ENCODE measurements around the gene TUBE1. TPM values are rescaled to one million over a fixed set of nuclear protein-coding genes. Genes with fewer than 3 reads are reported as not detected.

The TUBE1 gene
- total and polyA plus RNA-seq, 7 donors: 7.6 to 65.2 (median 32.5) TPM

DNA sequence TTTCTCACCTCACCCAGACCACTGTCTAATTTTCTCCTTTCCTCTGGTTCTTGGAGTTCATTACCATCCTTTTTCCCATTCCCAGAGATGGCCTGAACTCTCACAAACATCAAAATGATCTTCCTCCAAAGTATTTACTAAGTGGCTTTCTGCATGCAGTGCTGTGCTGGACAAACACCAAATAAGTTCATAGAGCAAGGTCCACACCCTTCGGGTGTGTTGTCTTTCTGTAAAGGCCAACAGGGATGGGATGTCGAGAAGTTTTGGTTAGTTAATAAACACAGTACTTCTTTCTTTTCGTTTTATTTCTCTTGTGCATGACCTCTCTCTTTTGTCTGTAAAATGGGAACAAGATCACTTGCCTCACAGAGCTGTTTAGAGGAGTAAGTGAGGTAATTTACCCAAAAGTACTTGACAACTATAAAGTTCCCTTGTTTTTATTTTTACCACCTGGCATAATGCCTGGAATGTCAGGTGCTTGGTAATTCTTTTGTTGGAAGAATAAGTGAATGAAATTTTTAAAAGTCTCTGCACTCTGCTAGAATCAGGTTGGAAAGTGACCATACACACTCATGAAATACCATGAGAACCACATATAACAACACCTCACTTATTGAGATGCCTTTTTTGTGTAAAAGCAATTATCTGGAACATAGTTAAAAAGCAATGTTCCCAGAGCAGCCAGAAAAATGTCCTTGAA, 56.2 kb downstream of the TUBE1 start:
- Histone ChIP-seq H3K36me3 (no peaks in the 10 kb centered on the region), H3K27ac (peak overlapping the region in 3 of 4 donors; percentile 17 to 56 (median 48)), H3K4me3 (no peak overlapping the region), H3K27me3 (no peaks in the 10 kb centered on the region), H3K9me3 (no peaks in the 10 kb centered on the region), H3K4me1 (peaks cover 0 to 5% (median 0%) of the 10 kb centered on the region in 4 donors)
- intact Hi-C loops (cut with DNase I): no loop called here
- TF ChIP-seq, protein P1, sequence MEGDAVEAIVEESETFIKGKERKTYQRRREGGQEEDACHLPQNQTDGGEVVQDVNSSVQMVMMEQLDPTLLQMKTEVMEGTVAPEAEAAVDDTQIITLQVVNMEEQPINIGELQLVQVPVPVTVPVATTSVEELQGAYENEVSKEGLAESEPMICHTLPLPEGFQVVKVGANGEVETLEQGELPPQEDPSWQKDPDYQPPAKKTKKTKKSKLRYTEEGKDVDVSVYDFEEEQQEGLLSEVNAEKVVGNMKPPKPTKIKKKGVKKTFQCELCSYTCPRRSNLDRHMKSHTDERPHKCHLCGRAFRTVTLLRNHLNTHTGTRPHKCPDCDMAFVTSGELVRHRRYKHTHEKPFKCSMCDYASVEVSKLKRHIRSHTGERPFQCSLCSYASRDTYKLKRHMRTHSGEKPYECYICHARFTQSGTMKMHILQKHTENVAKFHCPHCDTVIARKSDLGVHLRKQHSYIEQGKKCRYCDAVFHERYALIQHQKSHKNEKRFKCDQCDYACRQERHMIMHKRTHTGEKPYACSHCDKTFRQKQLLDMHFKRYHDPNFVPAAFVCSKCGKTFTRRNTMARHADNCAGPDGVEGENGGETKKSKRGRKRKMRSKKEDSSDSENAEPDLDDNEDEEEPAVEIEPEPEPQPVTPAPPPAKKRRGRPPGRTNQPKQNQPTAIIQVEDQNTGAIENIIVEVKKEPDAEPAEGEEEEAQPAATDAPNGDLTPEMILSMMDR (IDR thresholded peaks at IDR 0.05): no peak
- no peak for TF ChIP-seq POLR2A (IDR thresholded peaks at IDR 0.05)
- TF ChIP-seq POLR2AphosphoS5 (IDR thresholded peaks at IDR 0.05): no peak
- TF ChIP-seq EP300 (IDR thresholded peaks at IDR 0.05): no peak
- 10 to 54% methylated on average over 3 of the region's 3 CpGs for WGBS, 2 donors
- no peak for DNase-seq

DNA sequence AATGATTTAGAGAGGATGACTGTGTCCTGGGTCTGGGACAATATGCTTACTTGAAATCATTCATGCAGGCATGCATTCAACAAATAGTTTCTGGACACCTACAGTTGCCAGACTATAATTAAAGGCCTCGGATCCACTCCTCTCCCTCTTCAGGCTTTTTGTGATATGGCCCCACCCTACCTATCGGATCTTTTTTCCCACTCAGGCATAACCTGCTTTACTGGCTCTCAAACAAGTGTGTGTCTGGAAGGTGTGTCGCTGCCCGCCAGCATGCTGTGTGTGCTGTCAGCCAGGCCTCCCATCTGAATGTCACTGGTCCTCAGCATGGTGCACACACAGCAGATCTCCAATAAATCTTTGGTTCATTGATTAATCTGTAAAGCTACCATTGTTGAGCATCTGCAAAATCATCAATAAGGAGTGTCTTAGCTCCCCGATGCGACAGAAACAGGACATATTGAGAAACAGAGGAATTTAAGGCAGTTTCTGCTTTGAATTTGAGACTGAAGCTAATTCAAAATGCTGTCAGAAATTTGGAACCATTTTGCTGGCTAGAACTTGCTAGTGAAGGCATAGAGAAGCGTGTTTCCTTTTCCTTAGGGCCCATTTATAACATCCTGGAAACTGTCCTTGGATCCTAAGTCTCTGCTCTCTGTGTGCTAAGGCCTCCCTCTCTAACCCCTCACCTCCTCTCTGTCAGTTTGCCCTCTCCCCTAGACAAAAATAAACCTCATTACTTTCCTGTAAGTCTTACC, 56.9 kb downstream of the TUBE1 start:
- intact Hi-C loops (cut with DNase I): no loop called here
- H3K4me1 ChIP-seq: peaks cover 0 to 5% (median 0%) of the 10 kb centered on the region in 4 donors
- TF ChIP-seq POLR2AphosphoS5 (IDR thresholded peaks at IDR 0.05) (no peak), POLR2A (IDR thresholded peaks at IDR 0.05) (no peak), EP300 (IDR thresholded peaks at IDR 0.05) (no peak)
- TF ChIP-seq, protein P1 (IDR thresholded peaks at IDR 0.05): no peak
- H3K4me3 ChIP-seq: no peak overlapping the region
- 45 to 80% methylated on average over 7 of the region's 7 CpGs for WGBS, 2 donors
- H3K27ac ChIP-seq: peak overlapping the region in 3 of 4 donors; percentile 17 to 56 (median 48)
- no peaks in the 10 kb centered on the region for H3K27me3 ChIP-seq
- DNase-seq: no peak
- H3K9me3 ChIP-seq: no peaks in the 10 kb centered on the region
- no peaks in the 10 kb centered on the region for H3K36me3 ChIP-seq

DNA sequence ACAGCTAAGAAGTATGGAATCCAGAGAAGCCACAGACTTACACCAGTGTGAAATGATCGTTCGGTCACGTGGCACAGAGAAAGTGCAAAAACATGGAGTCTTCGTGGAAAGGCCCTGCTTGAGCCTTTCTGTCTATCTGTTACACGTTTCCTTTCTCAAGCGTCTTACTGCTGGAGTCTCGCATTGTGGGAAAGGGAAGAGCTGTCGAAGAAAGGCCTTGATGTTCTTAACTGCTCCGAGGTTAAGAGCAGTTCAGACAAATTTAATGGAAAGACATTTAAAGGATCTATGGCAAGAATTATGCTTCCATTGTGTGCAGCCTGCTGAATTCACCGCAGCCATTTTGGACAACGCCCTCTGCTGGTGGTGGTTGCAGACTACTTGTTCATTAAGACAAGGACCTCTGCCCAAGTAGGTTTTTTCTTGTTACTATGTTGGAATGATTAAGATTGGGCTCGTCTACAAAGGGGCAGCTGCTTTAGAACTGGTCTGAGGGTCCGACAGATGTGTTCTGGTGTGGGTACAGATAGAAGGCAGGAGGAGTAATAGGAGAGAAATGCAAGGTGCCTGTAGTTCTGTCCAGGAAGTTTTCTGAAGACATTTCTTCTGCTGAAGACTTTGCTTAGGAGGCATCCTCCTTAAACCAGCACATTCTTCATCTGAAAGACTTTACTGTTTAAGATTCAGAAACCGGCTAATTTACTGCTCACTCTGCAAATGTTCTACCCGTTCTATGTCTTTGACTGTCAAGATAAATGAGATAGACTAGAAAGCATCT, 58.0 kb downstream of the TUBE1 start:
- 80 to 87% methylated on average over 15 of the region's 15 CpGs for WGBS, 2 donors
- H3K36me3 ChIP-seq: no peaks in the 10 kb centered on the region
- H3K27ac ChIP-seq: peak overlapping the region in 1 of 4 donors; percentile 56
- intact Hi-C loops (cut with DNase I): no loop called here
- TF ChIP-seq, protein P1 (IDR thresholded peaks at IDR 0.05): peak in 2 of 4 experiments; percentile 21 to 50
- TF ChIP-seq POLR2A (IDR thresholded peaks at IDR 0.05): no peak
- no peak overlapping the region for H3K4me3 ChIP-seq
- no peaks in the 10 kb centered on the region for H3K27me3 ChIP-seq
- no peak for DNase-seq
- peaks cover 0 to 5% (median 0%) of the 10 kb centered on the region in 4 donors for H3K4me1 ChIP-seq
- H3K9me3 ChIP-seq: no peaks in the 10 kb centered on the region

DNA sequence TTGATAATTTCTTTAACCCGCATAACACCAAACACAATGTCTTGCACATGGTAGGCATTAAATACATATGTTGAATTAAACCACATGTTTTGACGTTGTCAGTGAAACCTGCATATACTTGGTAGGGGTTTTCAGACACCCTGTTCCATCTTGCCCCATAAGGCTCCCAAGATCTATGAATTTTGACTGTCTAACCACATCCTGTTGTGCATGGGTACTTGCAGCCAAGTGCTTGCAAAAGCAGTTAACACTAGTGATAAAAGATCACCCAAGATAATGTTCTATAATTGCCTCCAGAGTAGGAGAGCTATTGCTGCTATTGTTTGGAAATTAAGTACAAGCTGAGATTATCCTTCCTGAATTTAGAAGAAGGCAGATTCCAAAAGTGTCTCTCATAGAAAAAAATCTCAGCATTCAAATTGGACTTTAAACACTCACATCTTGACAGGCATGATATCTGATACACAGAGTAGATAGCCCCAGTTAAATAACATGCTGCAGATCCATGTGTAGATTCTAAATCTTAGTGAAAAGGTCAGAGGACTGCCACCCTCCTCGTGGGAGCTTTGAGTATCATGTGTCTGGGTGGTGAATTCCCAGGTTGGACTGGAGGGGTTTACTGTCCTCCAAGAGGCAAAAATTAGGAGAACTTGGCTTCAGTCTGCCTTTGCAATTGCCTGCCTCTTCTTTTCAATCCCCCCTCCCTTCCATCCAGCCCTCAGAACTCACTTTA, 59.2 kb downstream of the TUBE1 start:
- no peaks in the 10 kb centered on the region for H3K27me3 ChIP-seq
- no peak overlapping the region for H3K4me3 ChIP-seq
- no peak overlapping the region for H3K27ac ChIP-seq
- no peaks in the 10 kb centered on the region for H3K36me3 ChIP-seq
- intact Hi-C loops (cut with DNase I): no loop called here
- peaks cover 0 to 5% (median 0%) of the 10 kb centered on the region in 4 donors for H3K4me1 ChIP-seq
- no peaks in the 10 kb centered on the region for H3K9me3 ChIP-seq
- WGBS, 2 donors: 51 to 81% methylated on average over 3 of the region's 3 CpGs
- no peak for DNase-seq
- TF ChIP-seq POLR2A (IDR thresholded peaks at IDR 0.05): no peak
- TF ChIP-seq, protein P1 (IDR thresholded peaks at IDR 0.05): no peak
- no peak for TF ChIP-seq EP300 (IDR thresholded peaks at IDR 0.05)
- TF ChIP-seq POLR2AphosphoS5 (IDR thresholded peaks at IDR 0.05): no peak
